Bronchial epithelial cell (primary cell): ENCODE results near the gene APBB2. TPM values are rescaled to one million over a fixed set of nuclear protein-coding genes. Genes with fewer than 3 reads are reported as not detected.

Experiments used
- DNase-seq: peaks from one replicate; pipeline ENCODE4 v3.0.0-alpha.2; 2010; ENCODE audit warnings: low read depth
- FAIRE-seq: peaks from 2 replicates; lab custom pipeline; 2011; peaks lifted over from hg19 to GRCh38; lab: Jason Lieb, UNC
- H3K27me3 ChIP-seq: 2 replicates; pipeline ENCODE4 v1.5.1; 2011; ENCODE audit warnings: low read length; ENCODE audit not compliant: control insufficient read depth, insufficient read depth
- H3K36me3 ChIP-seq: 2 replicates; pipeline ENCODE4 v1.5.1; 2011; ENCODE audit warnings: low read length; ENCODE audit not compliant: control insufficient read depth, insufficient read depth
- H3K4me3 ChIP-seq: 2 replicates; pipeline ENCODE4 v1.5.1; 2011; ENCODE audit warnings: mild to moderate bottlenecking, low read depth, low read length, control low read depth
- total RNA-seq: library from RNA; depleted of rRNA; stranded (reverse); fragments of >200 nt; gene quantifications from 2 replicates; pipeline ENCODE4 v1.2.1, GENCODE V29; 2014
- TF ChIP-seq, protein P1 (sequence below): IDR thresholded peaks from 2 replicates; pipeline ENCODE4 v1.5.1; 2011; ENCODE audit warnings: mild to moderate bottlenecking, moderate library complexity, low read length, control low read depth, inconsistent platforms; ENCODE audit not compliant: insufficient read depth, severe bottlenecking

The APBB2 gene
- total RNA-seq, 1 donor from 2014 or later: 39.2 TPM

DNA sequence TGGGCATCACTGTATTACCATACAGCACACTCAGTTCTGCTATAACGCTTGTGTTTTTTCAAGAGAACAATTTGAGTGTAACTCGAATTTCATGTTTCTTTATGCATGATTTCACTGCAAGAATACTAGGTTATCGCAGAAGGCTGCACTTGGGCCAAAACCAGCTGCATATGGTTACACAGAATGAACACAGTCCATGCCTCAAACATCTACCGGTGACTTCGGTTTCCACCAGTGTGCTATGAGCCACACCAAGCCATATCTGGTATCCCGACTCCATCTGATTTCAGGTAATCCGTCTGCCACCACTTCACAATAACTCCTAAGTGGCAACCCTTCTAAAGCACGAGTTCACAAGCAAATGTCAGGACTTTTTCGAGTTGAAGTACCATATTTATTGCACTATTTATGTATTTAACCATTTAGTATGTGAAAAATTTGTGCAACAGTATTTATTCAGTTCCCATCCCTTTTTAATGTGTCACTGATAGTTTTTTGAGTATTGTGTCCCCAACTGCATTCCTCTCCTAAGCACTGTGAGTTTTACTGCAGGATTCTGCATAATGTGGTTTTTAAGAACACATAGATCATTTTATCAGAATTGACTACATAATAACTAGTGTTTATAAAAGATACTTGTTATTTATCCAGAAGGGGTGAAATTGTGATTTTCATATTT lies 111.8 kb downstream of the APBB2 start:
- Histone ChIP-seq H3K27me3 (no peaks in the 10 kb centered on the region), H3K36me3 (no peaks in the 10 kb centered on the region), H3K4me3 (no peak overlapping the region)
- TF ChIP-seq, protein P1, sequence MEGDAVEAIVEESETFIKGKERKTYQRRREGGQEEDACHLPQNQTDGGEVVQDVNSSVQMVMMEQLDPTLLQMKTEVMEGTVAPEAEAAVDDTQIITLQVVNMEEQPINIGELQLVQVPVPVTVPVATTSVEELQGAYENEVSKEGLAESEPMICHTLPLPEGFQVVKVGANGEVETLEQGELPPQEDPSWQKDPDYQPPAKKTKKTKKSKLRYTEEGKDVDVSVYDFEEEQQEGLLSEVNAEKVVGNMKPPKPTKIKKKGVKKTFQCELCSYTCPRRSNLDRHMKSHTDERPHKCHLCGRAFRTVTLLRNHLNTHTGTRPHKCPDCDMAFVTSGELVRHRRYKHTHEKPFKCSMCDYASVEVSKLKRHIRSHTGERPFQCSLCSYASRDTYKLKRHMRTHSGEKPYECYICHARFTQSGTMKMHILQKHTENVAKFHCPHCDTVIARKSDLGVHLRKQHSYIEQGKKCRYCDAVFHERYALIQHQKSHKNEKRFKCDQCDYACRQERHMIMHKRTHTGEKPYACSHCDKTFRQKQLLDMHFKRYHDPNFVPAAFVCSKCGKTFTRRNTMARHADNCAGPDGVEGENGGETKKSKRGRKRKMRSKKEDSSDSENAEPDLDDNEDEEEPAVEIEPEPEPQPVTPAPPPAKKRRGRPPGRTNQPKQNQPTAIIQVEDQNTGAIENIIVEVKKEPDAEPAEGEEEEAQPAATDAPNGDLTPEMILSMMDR: no peak
- DNase-seq (no peak), FAIRE-seq (no peak)

DNA sequence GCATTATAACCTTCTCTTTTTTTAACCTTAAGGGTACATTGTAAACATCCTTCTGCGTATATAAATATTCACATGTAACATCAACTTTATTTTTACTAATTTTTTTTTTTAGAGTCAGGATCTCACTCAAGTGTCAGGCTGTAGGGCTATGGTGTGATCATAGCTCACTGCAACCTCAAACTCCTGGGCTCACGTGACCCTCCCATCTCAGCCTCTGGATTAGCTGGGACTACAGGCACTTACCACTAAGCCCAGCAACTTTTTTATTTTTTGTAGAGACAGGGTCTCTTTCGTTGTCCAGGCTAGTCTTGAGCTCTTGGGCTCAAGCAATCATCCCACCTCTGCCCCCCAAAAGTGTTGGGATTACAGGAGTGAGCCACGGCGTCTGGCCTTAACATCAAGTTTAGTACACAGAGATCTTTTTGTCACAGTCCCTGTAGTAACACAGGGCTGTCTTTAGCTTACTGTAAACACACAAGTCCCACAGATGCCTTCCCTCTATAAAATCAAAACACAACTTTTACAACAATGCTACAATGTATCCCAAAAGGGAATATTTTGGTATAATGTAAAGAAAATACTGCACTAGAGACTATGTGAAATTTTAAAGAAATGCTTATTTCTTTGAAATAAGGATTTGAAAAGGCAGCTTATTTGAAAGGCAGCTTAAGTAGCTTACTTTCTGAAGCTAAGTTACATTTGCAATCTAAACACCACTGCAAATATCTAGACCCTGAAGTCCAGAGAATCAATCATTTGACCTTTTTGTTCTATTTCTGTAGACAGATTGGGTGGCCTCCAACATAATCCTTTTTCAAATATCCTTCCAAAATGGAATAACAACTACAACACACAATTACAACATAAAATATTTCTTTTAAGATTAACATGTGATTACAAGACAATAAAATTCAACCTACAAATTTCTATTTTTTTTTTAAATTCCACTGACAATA lies 116.0 kb downstream of the APBB2 start:
- Histone ChIP-seq H3K36me3 (no peaks in the 10 kb centered on the region), H3K4me3 (no peak overlapping the region), H3K27me3 (no peaks in the 10 kb centered on the region)
- TF ChIP-seq, protein P1: no peak
- FAIRE-seq (no peak), DNase-seq (no peak)

DNA sequence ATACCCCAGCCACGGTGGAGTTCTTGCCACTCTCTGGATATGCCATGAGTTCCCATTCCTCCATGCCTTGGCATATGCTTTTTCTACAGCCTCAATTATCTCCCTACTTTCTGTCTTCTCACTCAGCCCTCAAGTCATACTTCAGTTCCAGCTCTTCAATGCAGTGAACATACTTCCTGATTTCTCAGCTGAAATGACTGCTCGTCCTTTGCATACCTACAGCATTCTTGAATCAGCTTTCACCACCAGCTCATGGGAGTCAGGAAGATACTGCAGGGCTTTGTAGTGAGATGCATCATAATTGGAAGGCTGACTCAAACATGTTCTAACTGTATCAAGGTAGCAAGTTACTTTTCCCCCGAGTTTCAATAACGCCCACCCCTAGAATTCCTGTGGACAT lies 118.4 kb downstream of the APBB2 start:
- FAIRE-seq (peak; percentile 92), DNase-seq (peak; percentile 79)
- H3K36me3 ChIP-seq: no peaks in the 10 kb centered on the region
- no peaks in the 10 kb centered on the region for H3K27me3 ChIP-seq
- TF ChIP-seq, protein P1: no peak
- H3K4me3 ChIP-seq: no peak overlapping the region

DNA sequence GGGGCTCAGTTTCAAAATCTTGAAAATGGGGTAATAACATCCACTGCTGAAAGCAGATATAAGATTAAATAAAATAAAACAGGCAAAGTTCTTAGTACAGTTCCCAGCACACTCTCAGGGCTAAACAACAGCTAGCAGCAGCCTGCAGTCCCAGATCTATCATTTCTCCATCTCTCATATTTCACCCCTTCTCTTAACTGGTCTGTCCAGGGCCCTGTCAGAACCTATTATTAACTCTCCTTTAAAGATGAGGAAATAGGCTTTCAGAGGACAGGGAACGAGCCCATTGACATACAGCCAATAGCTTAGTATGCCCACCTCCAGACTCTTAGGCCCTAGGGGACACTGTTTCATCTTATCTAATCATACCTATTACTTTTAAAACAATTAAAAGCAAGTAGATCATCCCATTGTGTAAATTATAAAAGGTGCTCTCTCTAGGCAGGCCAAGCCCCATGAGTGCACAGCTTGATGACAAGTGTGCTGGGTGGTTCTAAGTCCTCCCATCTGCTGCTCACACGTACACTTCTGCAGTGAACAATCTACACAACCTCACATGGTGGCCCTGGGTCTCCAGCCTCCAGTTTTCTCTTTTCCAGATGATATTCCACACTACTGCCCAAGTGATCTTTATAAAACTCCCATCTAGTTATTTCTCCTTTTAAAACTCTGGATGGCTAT lies 119.0 kb downstream of the APBB2 start:
- FAIRE-seq: no peak
- H3K4me3 ChIP-seq: no peak overlapping the region
- TF ChIP-seq, protein P1: no peak
- no peaks in the 10 kb centered on the region for H3K27me3 ChIP-seq
- H3K36me3 ChIP-seq: no peaks in the 10 kb centered on the region
- DNase-seq: no peak

DNA sequence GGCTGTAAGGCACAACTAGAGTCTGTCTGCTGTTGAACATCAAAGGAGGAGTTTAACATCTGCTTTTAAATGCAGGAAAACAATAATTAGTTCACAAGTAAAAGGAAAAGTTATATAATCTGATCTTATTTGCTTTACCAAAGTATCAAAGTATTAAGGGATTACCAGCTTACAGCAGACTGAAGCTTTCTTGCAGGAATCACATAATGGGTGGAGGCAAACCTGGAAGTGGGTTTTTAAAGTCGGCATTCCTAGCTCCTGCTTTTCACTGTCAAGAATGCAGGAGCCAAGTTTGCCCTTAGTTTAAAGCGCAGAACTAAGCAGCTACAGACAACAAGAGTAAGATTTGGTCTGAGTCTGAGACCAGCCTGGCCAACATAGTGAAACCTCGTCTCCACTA lies 122.2 kb downstream of the APBB2 start:
- FAIRE-seq: no peak
- DNase-seq: no peak
- no peaks in the 10 kb centered on the region for H3K27me3 ChIP-seq
- TF ChIP-seq, protein P1: no peak
- H3K4me3 ChIP-seq: no peak overlapping the region
- H3K36me3 ChIP-seq: no peaks in the 10 kb centered on the region
